ENCODE data around the gene CAMK2D. TPM values are rescaled to one million over a fixed set of nuclear protein-coding genes. Genes with fewer than 3 reads are reported as not detected.
"Not testable (repeated sequence)": the region's sequence is repeated elsewhere in the genome, so short reads cannot be mapped to it uniquely, and the experiment has no call there.

Gene CAMK2D
- total RNA-seq, 2 experiments from 2014 or later: 29.9 to 32.9 TPM

DNA sequence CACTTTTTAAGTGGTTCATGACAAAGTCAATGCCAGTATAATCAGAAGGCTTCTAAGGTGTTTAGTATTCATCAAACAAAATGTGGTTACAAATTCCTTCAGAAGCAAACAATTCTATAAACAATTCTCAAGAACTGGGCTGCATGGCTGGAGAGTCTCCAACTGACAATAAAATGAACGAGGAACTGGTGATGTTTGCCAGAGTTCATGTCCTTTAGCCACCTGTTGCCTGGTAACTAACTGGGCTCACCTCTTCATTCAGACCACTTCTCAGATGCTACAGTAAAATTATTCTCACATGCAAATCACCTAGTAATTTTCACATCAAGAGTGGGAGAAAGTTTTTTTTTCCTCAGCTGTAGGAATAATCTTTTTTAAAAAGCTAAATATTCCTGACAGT, 53.3 kb downstream of the CAMK2D start:
- ChIA-PET POLR2A (interaction anchor here (1.0 kb wide), 1 partner anchor 160 kb away, joined by 4 read pairs; no protein-coding TSS in a partner anchor), CTCF (interaction anchor here (1.4 kb wide), 1 partner anchor 13 kb away, joined by 3 read pairs; no protein-coding TSS in a partner anchor)
- Mint-ChIP-seq H3K27ac (no peak overlapping the region), H3K4me1 (ENCODE audit: low read depth) (peaks cover 56% of the 10 kb centered on the region), H3K9me3 (no peaks in the 10 kb centered on the region), H3K27me3 (no peaks in the 10 kb centered on the region), H3K36me3 (ENCODE audit: low read depth) (peaks cover 3% of the 10 kb centered on the region), H3K4me3 (no peak overlapping the region)
- ATAC-seq (ENCODE audit: poor library complexity): no peak
- H3K9me3 ChIP-seq (ENCODE audit: control insufficient read depth in 1 of 2, insufficient read depth in 1 of 2, low read length in 2 of 2): no peaks in the 10 kb centered on the region
- no peaks in the 10 kb centered on the region for H3K27me3 ChIP-seq (ENCODE audit: control insufficient read depth in 1 of 2, insufficient read depth in 2 of 2, low read length in 2 of 2)
- H3K27ac ChIP-seq (ENCODE audit: low read depth in 1 of 2, low read length in 2 of 2): no peak overlapping the region
- intact Hi-C loops (cut with DNase I, micrococcal nuclease): loop anchor here in 1 of 2 experiments (5.0 kb wide), 1 partner anchor 44 kb away; no protein-coding TSS in a partner anchor
- no peak overlapping the region for H3K4me3 ChIP-seq (ENCODE audit: low read length)
- no peak for DNase-seq
- no peaks in the 10 kb centered on the region for H3K36me3 ChIP-seq (ENCODE audit: insufficient read depth, low read length)
- H3K4me1 ChIP-seq (ENCODE audit: insufficient read depth, low read length): no peaks in the 10 kb centered on the region
- TF ChIP-seq, protein P1, sequence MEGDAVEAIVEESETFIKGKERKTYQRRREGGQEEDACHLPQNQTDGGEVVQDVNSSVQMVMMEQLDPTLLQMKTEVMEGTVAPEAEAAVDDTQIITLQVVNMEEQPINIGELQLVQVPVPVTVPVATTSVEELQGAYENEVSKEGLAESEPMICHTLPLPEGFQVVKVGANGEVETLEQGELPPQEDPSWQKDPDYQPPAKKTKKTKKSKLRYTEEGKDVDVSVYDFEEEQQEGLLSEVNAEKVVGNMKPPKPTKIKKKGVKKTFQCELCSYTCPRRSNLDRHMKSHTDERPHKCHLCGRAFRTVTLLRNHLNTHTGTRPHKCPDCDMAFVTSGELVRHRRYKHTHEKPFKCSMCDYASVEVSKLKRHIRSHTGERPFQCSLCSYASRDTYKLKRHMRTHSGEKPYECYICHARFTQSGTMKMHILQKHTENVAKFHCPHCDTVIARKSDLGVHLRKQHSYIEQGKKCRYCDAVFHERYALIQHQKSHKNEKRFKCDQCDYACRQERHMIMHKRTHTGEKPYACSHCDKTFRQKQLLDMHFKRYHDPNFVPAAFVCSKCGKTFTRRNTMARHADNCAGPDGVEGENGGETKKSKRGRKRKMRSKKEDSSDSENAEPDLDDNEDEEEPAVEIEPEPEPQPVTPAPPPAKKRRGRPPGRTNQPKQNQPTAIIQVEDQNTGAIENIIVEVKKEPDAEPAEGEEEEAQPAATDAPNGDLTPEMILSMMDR (IDR thresholded peaks at IDR 0.05): no peak

DNA sequence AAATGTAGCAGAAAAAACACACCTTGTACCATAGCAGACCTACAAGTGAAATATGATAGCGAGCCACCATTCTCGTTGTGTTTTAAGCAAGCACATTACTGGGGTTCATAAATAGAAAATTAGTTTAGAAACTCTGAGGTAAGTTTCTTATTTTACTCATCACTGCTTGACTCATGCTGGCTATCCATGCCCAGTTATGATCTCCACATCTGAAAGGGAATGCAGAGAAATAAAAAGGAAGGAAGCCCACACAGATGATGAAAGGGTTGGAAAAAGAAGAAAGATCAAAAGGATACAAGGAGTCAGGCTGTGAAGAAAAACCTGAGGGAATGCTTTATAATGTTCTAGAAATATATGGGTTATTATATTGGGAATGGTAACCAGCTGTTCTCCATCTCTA, 54.5 kb downstream of the CAMK2D start:
- Mint-ChIP-seq H3K4me3 (no peak overlapping the region), H3K4me1 (ENCODE audit: low read depth) (peaks cover 62% of the 10 kb centered on the region), H3K27me3 (no peaks in the 10 kb centered on the region), H3K27ac (no peak overlapping the region), H3K9me3 (no peaks in the 10 kb centered on the region), H3K36me3 (ENCODE audit: low read depth) (peaks cover 3% of the 10 kb centered on the region)
- CTCF ChIA-PET: no interaction called here
- POLR2A ChIA-PET: interaction anchor here (0.5 kb wide), 1 partner anchor 124 kb away, joined by 3 read pairs; no protein-coding TSS in a partner anchor
- TF ChIP-seq, protein P1 (IDR thresholded peaks at IDR 0.05): no peak
- no peaks in the 10 kb centered on the region for H3K4me1 ChIP-seq (ENCODE audit: insufficient read depth, low read length)
- DNase-seq (no peak), ATAC-seq (ENCODE audit: poor library complexity) (no peak)
- H3K9me3 ChIP-seq (ENCODE audit: control insufficient read depth in 1 of 2, insufficient read depth in 1 of 2, low read length in 2 of 2): no peaks in the 10 kb centered on the region
- H3K27ac ChIP-seq (ENCODE audit: low read depth in 1 of 2, low read length in 2 of 2): no peak overlapping the region
- H3K4me3 ChIP-seq (ENCODE audit: low read length): no peak overlapping the region
- H3K36me3 ChIP-seq (ENCODE audit: insufficient read depth, low read length): no peaks in the 10 kb centered on the region
- intact Hi-C loops (cut with DNase I, micrococcal nuclease): loop anchor here in 1 of 2 experiments (5.0 kb wide), 1 partner anchor 45 kb away; no protein-coding TSS in a partner anchor
- H3K27me3 ChIP-seq (ENCODE audit: control insufficient read depth in 1 of 2, insufficient read depth in 2 of 2, low read length in 2 of 2): no peaks in the 10 kb centered on the region

DNA sequence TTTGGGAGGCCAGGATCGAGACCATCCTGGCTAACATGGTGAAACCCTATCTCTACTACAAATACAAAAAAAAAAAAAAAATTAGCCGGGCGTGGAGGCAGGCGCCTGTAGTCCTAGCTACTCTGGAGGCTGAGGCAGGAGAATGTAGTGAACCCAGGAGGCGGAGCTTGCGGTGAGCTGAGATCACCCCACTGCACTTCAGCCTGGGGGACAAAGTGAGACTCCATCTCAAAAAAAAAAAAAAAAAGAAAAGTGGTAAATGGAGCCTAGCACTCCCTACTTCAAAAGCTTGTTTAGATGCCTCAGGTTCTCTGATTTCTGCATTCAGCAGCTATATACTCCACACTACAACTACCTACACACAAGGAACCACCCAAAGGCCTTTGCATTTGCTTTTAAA, 56.4 kb downstream of the CAMK2D start:
- H3K27ac Mint-ChIP-seq; H3K36me3 ChIP-seq (ENCODE audit: insufficient read depth, low read length); H3K27ac ChIP-seq (ENCODE audit: low read depth in 1 of 2, low read length in 2 of 2); POLR2A ChIA-PET; H3K4me3 Mint-ChIP-seq; H3K4me1 ChIP-seq (ENCODE audit: insufficient read depth, low read length); DNase-seq; H3K36me3 Mint-ChIP-seq (ENCODE audit: low read depth); H3K27me3 Mint-ChIP-seq; H3K4me3 ChIP-seq (ENCODE audit: low read length); H3K9me3 Mint-ChIP-seq; H3K27me3 ChIP-seq (ENCODE audit: control insufficient read depth in 1 of 2, insufficient read depth in 2 of 2, low read length in 2 of 2); ATAC-seq (ENCODE audit: poor library complexity); H3K9me3 ChIP-seq (ENCODE audit: control insufficient read depth in 1 of 2, insufficient read depth in 1 of 2, low read length in 2 of 2): not testable (repeated sequence)
- intact Hi-C loops (cut with DNase I, micrococcal nuclease): loop anchor here in 1 of 2 experiments (5.0 kb wide), 1 partner anchor 47 kb away; no protein-coding TSS in a partner anchor
- CTCF ChIA-PET: interaction anchor here (1.4 to 1.5 kb wide), 2 partner anchors 69 to 158 kb away, joined by 3 to 4 read pairs; no protein-coding TSS in a partner anchor
- H3K4me1 Mint-ChIP-seq (ENCODE audit: low read depth): peaks cover 59% of the 10 kb centered on the region

DNA sequence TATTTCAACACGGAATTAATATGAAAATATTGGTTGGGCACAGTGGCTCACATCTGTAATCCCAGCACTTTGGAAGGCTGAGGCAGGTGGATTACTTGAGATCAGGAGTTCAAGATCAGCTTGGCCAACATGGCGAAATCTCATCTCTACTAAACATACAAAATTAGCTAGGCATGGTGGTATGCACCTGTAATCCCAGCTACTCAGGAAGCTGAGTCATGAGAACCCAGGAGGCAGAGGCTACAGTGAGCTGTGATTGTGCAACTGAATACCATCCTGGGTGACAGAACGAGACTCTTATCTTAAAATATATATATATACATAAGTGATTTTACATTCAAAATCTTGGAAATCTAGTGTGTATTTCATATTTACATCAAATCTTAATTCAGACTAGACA, 58.9 kb downstream of the CAMK2D start:
- H3K36me3 ChIP-seq (ENCODE audit: insufficient read depth, low read length); H3K27me3 Mint-ChIP-seq; H3K27ac Mint-ChIP-seq; H3K4me3 Mint-ChIP-seq; ATAC-seq (ENCODE audit: poor library complexity); H3K27me3 ChIP-seq (ENCODE audit: control insufficient read depth in 1 of 2, insufficient read depth in 2 of 2, low read length in 2 of 2); DNase-seq; H3K9me3 ChIP-seq (ENCODE audit: control insufficient read depth in 1 of 2, insufficient read depth in 1 of 2, low read length in 2 of 2); H3K4me3 ChIP-seq (ENCODE audit: low read length); H3K4me1 ChIP-seq (ENCODE audit: insufficient read depth, low read length); H3K27ac ChIP-seq (ENCODE audit: low read depth in 1 of 2, low read length in 2 of 2); H3K36me3 Mint-ChIP-seq (ENCODE audit: low read depth); CTCF ChIA-PET; intact Hi-C loops (cut with DNase I, micrococcal nuclease); H3K9me3 Mint-ChIP-seq: not testable (repeated sequence)
- H3K4me1 Mint-ChIP-seq (ENCODE audit: low read depth): peaks cover 55% of the 10 kb centered on the region
- POLR2A ChIA-PET: interaction anchor here (0.8 kb wide), 1 partner anchor 12 kb away, joined by 3 read pairs; no protein-coding TSS in a partner anchor

All from CD4-positive, alpha-beta T cell (primary cell).